Naive thymus-derived CD8-positive, alpha-beta T cell (primary cell): ENCODE results near the gene RGS6. TPM values are rescaled to one million over a fixed set of nuclear protein-coding genes. Genes with fewer than 3 reads are reported as not detected.

Experiments
- ATAC-seq, 2 donors: fragments of 150-1000 bp; cut with Tn5 transposase in 1 of 2; sonication (Bioruptor Pico), chemical (Tn5 transposase) in 1 of 2; 1 replicate in 1 of 2; 2 replicates in 1 of 2; pipeline ENCODE4 v1.10.0; 2021; ENCODE audit warnings: mild to moderate bottlenecking in 2 of 2, moderate library complexity in 2 of 2
- POLR2A ChIA-PET: fragments of 350-600 bp; sonication (Branson Sonifier 250); formaldehyde crosslinking; loops from one replicate; lab custom pipeline; 2021; ENCODE audit warnings: antibody characterized with exemption; lab: Charles Lee
- DNase-seq, 10 donors: peaks; one replicate each; pipeline versions ENCODE4 v3.0.0 to v3.0.0-alpha.2; 2020 to 2022
- H3K27ac Mint-ChIP-seq, 10 donors: one replicate each; pipeline ENCODE4 v1.8.0; 2020 to 2022; ENCODE audit warnings: mild to moderate bottlenecking in 10 of 10, mixed read lengths in 10 of 10, moderate library complexity in 4 of 10, inconsistent platforms in 1 of 10
- H3K27me3 Mint-ChIP-seq, 5 donors: one replicate each; pipeline ENCODE4 v1.8.0; 2021 to 2022; ENCODE audit warnings: mixed read lengths in 5 of 5
- H3K36me3 Mint-ChIP-seq, 3 donors: one replicate each; pipeline ENCODE4 v1.8.0; 2020 to 2022; ENCODE audit warnings: mixed read lengths in 3 of 3, mild to moderate bottlenecking in 2 of 3, inconsistent platforms in 1 of 3
- H3K4me1 Mint-ChIP-seq, 4 donors: one replicate each; pipeline ENCODE4 v1.8.0; 2021 to 2022; ENCODE audit warnings: mixed read lengths in 4 of 4
- H3K4me3 Mint-ChIP-seq, 10 donors: one replicate each; pipeline ENCODE4 v1.8.0; 2020 to 2022; ENCODE audit warnings: mild to moderate bottlenecking in 10 of 10, mixed read lengths in 10 of 10, moderate library complexity in 6 of 10, inconsistent platforms in 1 of 10
- H3K9me3 Mint-ChIP-seq, 9 donors: one replicate each; pipeline ENCODE4 v1.8.0; 2020 to 2022; ENCODE audit warnings: mixed read lengths in 9 of 9, mild to moderate bottlenecking in 3 of 9, inconsistent platforms in 1 of 9, moderate library complexity in 1 of 9
- polyA plus RNA-seq, 3 donors: library from polyadenylated mRNA; unstranded; fragments of 300-500 nt; fragmentation: Illumina TruSeq; gene quantifications; one replicate each; pipeline ENCODE4 v1.2.3, GENCODE V29; 2021
- total RNA-seq, 8 experiments: library from RNA in 2 of 8; stranded (reverse) in 2 of 8; gene quantifications; one replicate each; pipeline ENCODE4 v1.2.3 and lab custom pipeline; 2021 to 2026

Gene RGS6
- total and polyA plus RNA-seq, 5 experiments from 2014 or later, result not detected

DNA sequence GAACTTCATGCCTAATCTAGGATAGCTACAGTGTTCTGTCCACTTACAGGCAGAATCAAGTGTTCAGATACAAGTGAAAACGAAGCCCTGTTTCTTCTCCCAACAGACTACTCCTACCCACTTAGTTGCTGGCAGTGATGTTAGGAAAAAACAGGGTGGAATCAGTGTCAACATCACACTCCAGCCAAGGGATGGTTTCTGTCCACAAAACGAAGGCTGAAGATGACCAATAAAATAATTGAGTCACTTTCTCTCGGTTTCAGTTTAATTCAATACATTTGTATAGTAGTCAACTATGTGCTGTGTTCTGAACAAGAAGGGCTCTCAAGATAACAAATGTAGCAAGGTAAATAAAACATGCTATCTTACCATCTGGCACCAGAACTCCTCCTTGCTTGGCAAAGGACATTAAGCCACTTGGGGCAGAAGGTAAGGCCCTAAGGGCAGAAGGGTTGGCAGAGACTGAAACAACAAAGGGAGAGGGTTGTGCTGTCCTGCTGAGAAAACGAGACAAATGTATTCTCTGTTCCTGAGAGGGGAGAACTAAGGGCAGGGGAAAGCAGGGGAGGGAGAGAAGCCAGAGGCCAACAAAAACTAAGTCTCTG lies 568.1 kb downstream of the RGS6 start:
- peaks cover 0 to 7% (median under 1%) of the 10 kb centered on the region in 9 donors for H3K9me3 Mint-ChIP-seq
- no peaks in the 10 kb centered on the region for H3K4me1 Mint-ChIP-seq
- peaks cover 0 to 7% (median 4%) of the 10 kb centered on the region in 3 donors for H3K36me3 Mint-ChIP-seq
- POLR2A ChIA-PET, result no interaction called here
- no peak overlapping the region for H3K27ac Mint-ChIP-seq
- DNase-seq (no peak), ATAC-seq (no peak)
- peaks cover 0 to 11% (median 2%) of the 10 kb centered on the region in 5 donors for H3K27me3 Mint-ChIP-seq
- H3K4me3 Mint-ChIP-seq, result no peak overlapping the region

- DNase-seq (no peak), ATAC-seq (no peak)
- peaks cover 0 to 7% (median 4%) of the 10 kb centered on the region in 3 donors for H3K36me3 Mint-ChIP-seq
- no peak overlapping the region for H3K4me3 Mint-ChIP-seq
- no peak overlapping the region for H3K27ac Mint-ChIP-seq
- peaks cover 0 to 11% (median 4%) of the 10 kb centered on the region in 5 donors for H3K27me3 Mint-ChIP-seq
- H3K9me3 Mint-ChIP-seq, result peaks cover 0 to 7% (median 0%) of the 10 kb centered on the region in 9 donors
- no peaks in the 10 kb centered on the region for H3K4me1 Mint-ChIP-seq
- POLR2A ChIA-PET, result no interaction called here
Measured at GRCh38 chr14:72501439-72501838, 569.2 kb downstream of the RGS6 start.

DNA sequence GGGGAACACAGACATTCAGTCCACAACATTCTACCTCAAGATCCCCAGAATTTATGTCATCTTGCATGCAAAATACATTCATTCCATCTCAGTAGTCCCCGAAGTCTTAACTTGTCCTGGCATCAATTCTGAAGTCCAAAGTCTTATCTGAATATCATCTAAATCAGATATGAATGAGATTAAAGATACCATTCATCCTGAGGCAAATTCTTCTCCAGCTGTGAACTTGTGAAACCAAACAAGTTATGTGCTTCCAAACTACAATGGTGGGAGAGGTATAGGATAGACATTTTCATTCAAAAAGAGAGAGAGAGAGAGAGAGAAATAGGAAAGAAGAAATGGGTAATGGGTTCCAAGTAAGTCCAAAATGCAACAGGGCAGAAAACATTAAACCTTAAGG lies 571.0 kb downstream of the RGS6 start:
- Mint-ChIP-seq H3K9me3 (peaks cover 0 to 7% (median 0%) of the 10 kb centered on the region in 9 donors), H3K27ac (no peak overlapping the region), H3K36me3 (peaks cover 0 to 7% (median 4%) of the 10 kb centered on the region in 3 donors), H3K4me3 (no peak overlapping the region), H3K27me3 (peaks cover 0 to 11% (median 4%) of the 10 kb centered on the region in 5 donors), H3K4me1 (no peaks in the 10 kb centered on the region)
- DNase-seq (no peak), ATAC-seq (no peak)
- POLR2A ChIA-PET, result no interaction called here

DNA sequence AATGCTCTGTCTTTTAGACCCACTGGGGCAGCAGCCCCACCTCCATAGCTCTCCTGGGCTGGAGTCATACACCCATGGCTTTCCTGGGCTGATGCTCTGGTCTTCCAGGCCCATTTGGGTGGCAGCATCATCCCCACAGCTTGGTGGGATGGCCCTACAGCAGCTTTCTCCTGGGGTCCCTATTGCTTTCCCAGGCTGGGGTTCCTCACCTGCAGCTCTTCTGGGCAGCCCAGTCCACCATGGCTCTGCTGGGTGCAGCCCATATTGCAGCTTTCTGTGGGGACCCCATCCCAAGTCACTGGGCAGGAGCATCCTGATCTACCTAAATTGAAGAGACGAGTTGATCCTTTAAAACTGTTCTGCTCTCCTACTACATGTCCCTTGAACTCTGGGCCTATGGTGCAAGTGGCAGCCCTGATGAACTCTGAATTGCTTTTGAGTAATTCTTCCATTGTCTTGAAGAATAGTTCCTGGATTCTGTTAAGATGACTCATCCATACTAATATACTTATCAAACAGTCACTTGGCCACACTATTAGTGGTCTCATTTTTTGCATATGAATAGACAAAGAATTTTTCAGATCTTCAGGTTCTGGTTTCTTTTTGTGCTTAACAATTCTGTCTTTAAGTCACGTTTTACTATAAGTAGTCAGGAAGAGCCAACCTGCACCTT lies 571.6 kb downstream of the RGS6 start:
- H3K9me3 Mint-ChIP-seq, result peaks cover 0 to 7% (median 0%) of the 10 kb centered on the region in 9 donors
- H3K4me1 Mint-ChIP-seq, result no peaks in the 10 kb centered on the region
- DNase-seq (no peak), ATAC-seq (no peak)
- POLR2A ChIA-PET, result no interaction called here
- peaks cover 0 to 7% (median 4%) of the 10 kb centered on the region in 3 donors for H3K36me3 Mint-ChIP-seq
- no peak overlapping the region for H3K4me3 Mint-ChIP-seq
- H3K27ac Mint-ChIP-seq, result no peak overlapping the region
- H3K27me3 Mint-ChIP-seq, result peaks cover 0 to 11% (median 4%) of the 10 kb centered on the region in 5 donors

DNA sequence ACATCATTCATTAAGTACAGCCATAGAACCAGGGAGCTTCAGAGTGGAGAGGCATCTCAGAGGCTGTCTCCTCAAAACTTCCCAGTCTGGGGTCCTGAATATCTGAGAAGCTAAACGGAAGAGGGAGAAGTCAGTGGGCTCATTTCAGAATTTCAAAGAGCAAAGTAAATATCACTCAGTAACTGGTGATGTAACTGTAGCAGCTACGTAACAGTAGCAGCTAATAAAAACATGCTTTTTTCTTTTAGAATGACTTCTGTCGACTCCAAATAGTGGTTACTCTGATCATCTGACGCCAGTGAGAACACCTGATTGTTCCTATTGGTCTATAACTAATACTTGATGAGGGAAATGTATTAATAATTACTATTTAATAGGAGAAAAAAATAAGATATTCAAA lies 578.3 kb downstream of the RGS6 start:
- Mint-ChIP-seq H3K9me3 (no peaks in the 10 kb centered on the region), H3K27me3 (peaks cover 0 to 11% (median 4%) of the 10 kb centered on the region in 5 donors), H3K4me3 (no peak overlapping the region), H3K36me3 (no peaks in the 10 kb centered on the region), H3K27ac (no peak overlapping the region), H3K4me1 (no peaks in the 10 kb centered on the region)
- POLR2A ChIA-PET, result no interaction called here
- DNase-seq, result no peak
- ATAC-seq, result no peak

GRCh38 chr14:72512281-72512680 lies 580.1 kb downstream of the RGS6 start:
- POLR2A ChIA-PET, result no interaction called here
- peak overlapping the region in 1 of 10 donors; percentile 67 for H3K27ac Mint-ChIP-seq
- ATAC-seq, result no peak
- H3K36me3 Mint-ChIP-seq, result no peaks in the 10 kb centered on the region
- no peak for DNase-seq
- no peaks in the 10 kb centered on the region for H3K9me3 Mint-ChIP-seq
- H3K27me3 Mint-ChIP-seq, result peaks cover 0 to 11% (median 5%) of the 10 kb centered on the region in 5 donors
- H3K4me1 Mint-ChIP-seq, result peaks cover 2 to 10% (median 9%) of the 10 kb centered on the region in 4 donors
- no peak overlapping the region for H3K4me3 Mint-ChIP-seq

DNA sequence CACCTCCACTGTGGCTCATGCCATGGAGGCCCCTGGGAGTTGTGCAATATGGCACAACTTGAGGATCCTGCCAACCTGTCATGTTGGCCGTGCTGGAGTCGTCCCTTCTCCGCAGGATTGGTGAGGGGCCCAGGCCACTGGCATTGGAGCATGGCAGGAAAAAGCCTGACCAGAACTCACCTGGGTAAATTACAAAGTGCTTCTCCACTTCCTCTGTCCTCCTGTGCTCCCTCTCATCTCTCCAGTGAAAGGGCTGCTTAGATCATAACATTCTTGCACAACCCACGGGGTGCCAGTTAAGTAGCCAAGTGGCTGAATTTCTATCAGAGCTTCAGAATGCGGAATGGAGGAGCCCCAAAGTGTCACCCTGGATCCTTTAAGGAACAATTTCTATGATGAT lies 580.7 kb downstream of the RGS6 start:
- POLR2A ChIA-PET, result no interaction called here
- Mint-ChIP-seq H3K9me3 (no peaks in the 10 kb centered on the region), H3K27me3 (peaks cover 0 to 11% (median 5%) of the 10 kb centered on the region in 5 donors), H3K27ac (no peak overlapping the region), H3K4me3 (peak overlapping the region in 1 of 10 donors; percentile 28), H3K36me3 (no peaks in the 10 kb centered on the region), H3K4me1 (peaks cover 5 to 17% (median 16%) of the 10 kb centered on the region in 4 donors)
- DNase-seq (no peak), ATAC-seq (no peak)

DNA sequence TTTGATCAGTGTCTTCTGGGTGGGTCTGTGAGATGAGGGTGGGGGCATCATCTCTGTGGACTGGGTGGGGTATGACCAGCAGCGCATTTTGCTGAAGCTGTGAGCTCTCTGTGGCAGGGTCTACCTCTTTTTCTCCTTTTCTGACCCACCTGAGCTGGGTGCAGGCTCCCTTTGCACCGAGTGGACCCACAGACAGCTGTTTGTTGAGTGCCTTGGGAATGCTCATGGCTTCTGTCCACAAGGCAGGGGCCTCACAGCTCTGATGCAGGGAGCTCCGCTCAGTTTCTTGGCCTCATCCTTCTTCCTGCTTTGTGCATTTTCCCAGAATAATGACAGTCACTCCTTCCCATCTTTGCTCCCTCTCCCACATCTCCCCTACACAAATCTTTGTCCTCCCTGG lies 581.1 kb downstream of the RGS6 start:
- no peaks in the 10 kb centered on the region for H3K9me3 Mint-ChIP-seq
- H3K27ac Mint-ChIP-seq, result no peak overlapping the region
- peaks cover 0 to 11% (median 5%) of the 10 kb centered on the region in 5 donors for H3K27me3 Mint-ChIP-seq
- DNase-seq, result no peak
- POLR2A ChIA-PET, result no interaction called here
- H3K4me1 Mint-ChIP-seq, result peaks cover 7 to 21% (median 20%) of the 10 kb centered on the region in 4 donors
- H3K4me3 Mint-ChIP-seq, result no peak overlapping the region
- no peak for ATAC-seq
- no peaks in the 10 kb centered on the region for H3K36me3 Mint-ChIP-seq

DNA sequence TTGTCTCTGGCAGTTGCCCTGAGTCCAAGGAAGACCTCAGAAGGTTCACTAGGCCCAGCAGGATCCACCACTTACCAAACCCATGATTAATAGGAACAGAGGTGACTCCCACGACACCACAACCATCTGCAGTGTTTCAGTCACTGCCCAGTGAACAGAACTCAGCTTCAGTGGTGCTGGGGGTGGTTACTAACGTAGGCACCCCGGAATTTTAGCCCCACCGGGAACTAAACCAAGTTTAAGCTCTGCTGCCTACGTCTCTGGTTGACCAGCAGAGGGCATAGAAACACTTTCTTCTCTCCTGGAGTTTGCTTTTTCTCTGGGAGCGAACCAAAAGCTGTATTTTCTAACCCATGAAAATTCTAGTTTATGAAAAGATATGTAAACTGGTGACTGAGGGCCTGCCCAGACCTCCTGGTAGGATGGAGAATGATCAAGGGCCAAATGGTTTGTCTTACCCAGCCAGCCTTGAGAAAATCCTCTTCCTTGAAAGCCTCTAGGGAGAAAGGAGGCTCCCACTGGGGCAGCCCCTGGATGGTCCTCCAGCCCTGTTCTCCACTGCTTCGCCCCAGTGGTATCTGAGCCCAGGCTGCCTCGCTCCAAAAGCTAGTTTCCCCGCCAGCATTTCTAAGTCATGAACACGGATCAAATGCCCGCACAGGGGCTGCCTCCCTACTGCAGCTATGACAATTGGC lies 581.9 kb downstream of the RGS6 start:
- Mint-ChIP-seq H3K4me3 (no peak overlapping the region), H3K9me3 (no peaks in the 10 kb centered on the region), H3K27ac (no peak overlapping the region), H3K27me3 (peaks cover 0 to 11% (median 5%) of the 10 kb centered on the region in 5 donors), H3K4me1 (peaks cover 11 to 28% (median 28%) of the 10 kb centered on the region in 4 donors), H3K36me3 (no peaks in the 10 kb centered on the region)
- ATAC-seq, result no peak
- DNase-seq, result peak in 2 of 10 donors; percentile 18 to 24
- POLR2A ChIA-PET, result interaction anchor here (0.7 kb wide), 1 partner anchor 391 kb away, joined by 3 read pairs; no protein-coding TSS in a partner anchor

GRCh38 chr14:72514660-72515025 lies 582.4 kb downstream of the RGS6 start:
- no peak for DNase-seq
- no peak for ATAC-seq
- Mint-ChIP-seq H3K4me1 (peaks cover 15 to 34% (median 33%) of the 10 kb centered on the region in 4 donors), H3K4me3 (no peak overlapping the region), H3K36me3 (no peaks in the 10 kb centered on the region), H3K27ac (no peak overlapping the region), H3K9me3 (peaks cover 0 to 3% (median 0%) of the 10 kb centered on the region in 9 donors), H3K27me3 (peaks cover 0 to 11% (median 4%) of the 10 kb centered on the region in 5 donors)
- POLR2A ChIA-PET, result interaction anchor here (0.7 kb wide), 1 partner anchor 390 kb away, joined by 3 read pairs; no protein-coding TSS in a partner anchor

GRCh38 chr14:72515779-72516770 lies 583.8 kb downstream of the RGS6 start:
- Mint-ChIP-seq H3K4me3 (peak overlapping the region in 1 of 10 donors; percentile 44), H3K27me3 (peaks cover 0 to 5% (median 2%) of the 10 kb centered on the region in 5 donors), H3K4me1 (peaks cover 15 to 48% (median 43%) of the 10 kb centered on the region in 4 donors), H3K27ac (no peak overlapping the region), H3K9me3 (peaks cover 0 to 14% (median 2%) of the 10 kb centered on the region in 9 donors), H3K36me3 (peaks cover 0 to 5% (median under 1%) of the 10 kb centered on the region in 3 donors)
- DNase-seq, result no peak
- POLR2A ChIA-PET, result interaction anchor here (0.7 to 2.5 kb wide), 2 partner anchors 389 to 410 kb away, joined by 3 to 7 read pairs; partner anchors contain the start of gene DCAF4
- no peak for ATAC-seq
